OCI-LY7 (cell line): ENCODE measurements around the gene TNS1. TPM values are rescaled to one million over a fixed set of nuclear protein-coding genes. Genes with fewer than 3 reads are reported as not detected.
A peak's percentile ranks its signal among the peaks of the same experiment; 100 is the strongest.

Source experiments
- BruUV-seq: library from RNA; stranded (reverse); fragments of 400-500 nt; replicated peaks from 2 replicates; lab custom pipeline; 2021; lab: Mats Ljungman, UMichigan
- CTCF ChIA-PET: fragments of 300-600 bp; sonication (Branson Sonifier 250); formaldehyde crosslinking; loops from one replicate; lab custom pipeline; 2022; ENCODE audit warnings: antibody characterized with exemption; ENCODE audit not compliant: unreplicated experiment; lab: Charles Lee
- POLR2A ChIA-PET: fragments of 300-600 bp; sonication (Branson Sonifier 250); formaldehyde crosslinking; loops from one replicate; lab custom pipeline; 2022; ENCODE audit warnings: antibody characterized with exemption; lab: Charles Lee
- DNase-seq: peaks from one replicate; pipeline ENCODE4 v3.0.0-alpha.2; 2015; ENCODE audit warnings: low spot score
- H2AFZ ChIP-seq: fragments of 200-600 bp; sonication (generic), shearing (Covaris generic); 2 replicates; pipeline ENCODE4 v1.6.1; 2014; ENCODE audit warnings: mild to moderate bottlenecking, antibody characterized with exemption, low read length, moderate library complexity
- H3K27ac ChIP-seq: fragments of 200-600 bp; sonication (generic); 2 replicates; pipeline ENCODE4 v1.5.1; 2014; ENCODE audit warnings: mixed run types, low read depth, mild to moderate bottlenecking, moderate library complexity, low read length, inconsistent platforms; ENCODE audit not compliant: poor library complexity, severe bottlenecking
- H3K36me3 ChIP-seq: fragments of 200-600 bp; sonication (generic); 2 replicates; pipeline ENCODE4 v1.6.1; 2014; ENCODE audit warnings: mild to moderate bottlenecking, antibody characterized with exemption, low read length, moderate library complexity, mixed read lengths; ENCODE audit not compliant: insufficient read depth
- H3K4me1 ChIP-seq: fragments of 200-600 bp; sonication (generic); 2 replicates; pipeline ENCODE4 v1.5.1; 2014; ENCODE audit warnings: mild to moderate bottlenecking, low read length; ENCODE audit not compliant: insufficient read depth, poor library complexity, severe bottlenecking
- H3K4me2 ChIP-seq: fragments of 200-600 bp; sonication (generic); 2 replicates; pipeline ENCODE4 v1.6.1; 2014; ENCODE audit warnings: mild to moderate bottlenecking, low read length
- H3K4me3 ChIP-seq: fragments of 200-600 bp; sonication (generic); 2 replicates; pipeline ENCODE4 v1.5.1; 2014; ENCODE audit warnings: mild to moderate bottlenecking, low read depth, low read length; ENCODE audit not compliant: poor library complexity, severe bottlenecking
- H3K79me2 ChIP-seq: fragments of 200-600 bp; sonication (generic); 2 replicates; pipeline ENCODE4 v1.6.1; 2016; ENCODE audit warnings: low read depth, mild to moderate bottlenecking, low read length, moderate library complexity, mixed read lengths; ENCODE audit not compliant: insufficient read depth
- H3K9me2 ChIP-seq: fragments of 200-600 bp; sonication (generic); 2 replicates; pipeline ENCODE4 v1.6.1; 2016; ENCODE audit warnings: mild to moderate bottlenecking, low read length, mixed read lengths; ENCODE audit not compliant: insufficient read depth
- H3K9me3 ChIP-seq: fragments of 200-600 bp; sonication (generic); 2 replicates; pipeline ENCODE4 v1.6.1; 2014; ENCODE audit warnings: mild to moderate bottlenecking, mixed run types, low read length, mixed read lengths
- H4K20me1 ChIP-seq: fragments of 200-600 bp; sonication (generic); 2 replicates; pipeline ENCODE4 v1.6.1; 2014; ENCODE audit warnings: mild to moderate bottlenecking, antibody characterized with exemption, low read length, moderate library complexity, mixed read lengths; ENCODE audit not compliant: insufficient read depth
- CTCF ChIP-seq: fragments of 200-600 bp; sonication (generic); conservative IDR thresholded peaks from 2 replicates; pipeline ENCODE4 v1.5.1; 2014; ENCODE audit warnings: mild to moderate bottlenecking, antibody characterized with exemption, low read length, moderate library complexity, mixed read lengths
- EZH2phosphoT487 ChIP-seq: fragments of 200-600 bp; sonication (generic); IDR thresholded peaks from 2 replicates; pipeline ENCODE4 v1.6.1; 2018; ENCODE audit warnings: low read depth, borderline replicate concordance, mild to moderate bottlenecking, mixed run types, antibody characterized with exemption, low read length, moderate library complexity, mixed read lengths
- intact Hi-C: fragments of 100-400 bp; cut with micrococcal nuclease; formaldehyde crosslinking; loops from one replicate; pipeline ENCODE4 v1.10.0; 2022; ENCODE audit not compliant: unreplicated experiment
- total RNA-seq, 2 experiments: library from RNA; depleted of rRNA in 1 of 2; stranded (reverse); fragments of >200 nt in 1 of 2; shearing (Covaris generic) in 1 of 2; gene quantifications; 2 replicates each; pipeline ENCODE4 v1.2.3, GENCODE V29; 2014 to 2022

Gene TNS1
- total RNA-seq, 2 experiments from 2014 or later: not detected

- H3K36me3 ChIP-seq: no peaks in the 10 kb centered on the region
- no peaks in the 10 kb centered on the region for H3K9me3 ChIP-seq
- no peaks in the 10 kb centered on the region for H3K4me1 ChIP-seq
- POLR2A ChIA-PET: interaction anchor here (0.6 kb wide), 1 partner anchor 14 kb away, joined by 3 read pairs; no protein-coding TSS in a partner anchor
- intact Hi-C loops: no loop called here
- no peak overlapping the region for H3K4me2 ChIP-seq
- no peaks in the 10 kb centered on the region for H4K20me1 ChIP-seq
- H2AFZ ChIP-seq: no peak overlapping the region
- CTCF ChIA-PET: no interaction called here
- no peak for DNase-seq
- no peaks in the 10 kb centered on the region for H3K9me2 ChIP-seq
- no peak overlapping the region for H3K4me3 ChIP-seq
- no peak overlapping the region for H3K27ac ChIP-seq
- BruUV-seq: no TSS peak
- TF ChIP-seq CTCF (no peak), EZH2phosphoT487 (no peak)
- no peaks in the 10 kb centered on the region for H3K79me2 ChIP-seq
Measured at GRCh38 chr2:218039171-218039570, 36.4 kb upstream of the TNS1 start.

- Histone ChIP-seq H3K36me3 (no peaks in the 10 kb centered on the region), H3K27ac (no peak overlapping the region), H3K9me2 (no peaks in the 10 kb centered on the region), H4K20me1 (no peaks in the 10 kb centered on the region), H3K4me1 (no peaks in the 10 kb centered on the region), H3K4me3 (no peak overlapping the region), H3K79me2 (no peaks in the 10 kb centered on the region), H3K9me3 (no peaks in the 10 kb centered on the region), H3K4me2 (no peak overlapping the region), H2AFZ (no peak overlapping the region)
- no TSS peak for BruUV-seq
- intact Hi-C loops: no loop called here
- CTCF ChIA-PET: no interaction called here
- DNase-seq: no peak
- POLR2A ChIA-PET: interaction anchor here (0.5 to 0.7 kb wide), 2 partner anchors 18 to 142 kb away, joined by 3 to 5 read pairs; no protein-coding TSS in a partner anchor
- TF ChIP-seq EZH2phosphoT487 (no peak), CTCF (0 out of 2 replicates have a peak, but pooled peaks have one; percentile 35)
Measured at GRCh38 chr2:218036371-218036770, 33.6 kb upstream of the TNS1 start.

GRCh38 chr2:218035463-218036100, 32.8 kb upstream of the TNS1 start:
- POLR2A ChIA-PET: interaction anchor here (0.5 kb wide), 1 partner anchor 1740 kb away, joined by 3 read pairs; no protein-coding TSS in a partner anchor
- H3K4me2 ChIP-seq: no peak overlapping the region

More at GRCh38 chr2:218035463-218036100, 32.8 kb upstream of the TNS1 start:
- H3K9me3 ChIP-seq: no peaks in the 10 kb centered on the region
- H3K9me2 ChIP-seq: no peaks in the 10 kb centered on the region
- no peaks in the 10 kb centered on the region for H3K36me3 ChIP-seq
- TF ChIP-seq CTCF: no peak
- TF ChIP-seq EZH2phosphoT487: no peak
- no peak overlapping the region for H2AFZ ChIP-seq
- BruUV-seq: no TSS peak
- H3K4me3 ChIP-seq: no peak overlapping the region
- H3K27ac ChIP-seq: no peak overlapping the region
- DNase-seq: no peak
- no peaks in the 10 kb centered on the region for H4K20me1 ChIP-seq
- no peaks in the 10 kb centered on the region for H3K4me1 ChIP-seq
- intact Hi-C loops: no loop called here
- no peaks in the 10 kb centered on the region for H3K79me2 ChIP-seq
- CTCF ChIA-PET: no interaction called here
